Activated naive CD8-positive, alpha-beta T cell treated with anti-CD3 and anti-CD28 coated beads, Interleukin-2, amount 10 ng/mL, durations not matched to agents 7 days and 5 days (primary cell): Measurements from ENCODE around the gene FGFRL1. TPM values are rescaled to one million over a fixed set of nuclear protein-coding genes. Genes with fewer than 3 reads are reported as not detected.

Experiments
- ATAC-seq: fragments of 150-1000 bp; cut with Tn5 transposase; one replicate; pipeline ENCODE4 v1.10.0; 2021; ENCODE audit warnings: low read depth, moderate library complexity
- POLR2A ChIA-PET: fragments of 350-600 bp; sonication (Branson Sonifier 250); formaldehyde crosslinking; loops from one replicate; lab custom pipeline; 2021; ENCODE audit warnings: antibody characterized with exemption; lab: Charles Lee
- DNase-seq: peaks from one replicate; pipeline ENCODE4 v3.0.0; 2021
- H3K27ac Mint-ChIP-seq: one replicate; pipeline ENCODE4 v1.8.0; 2022; ENCODE audit warnings: mild to moderate bottlenecking, mixed read lengths
- H3K27me3 Mint-ChIP-seq: one replicate; pipeline ENCODE4 v1.8.0; 2022; ENCODE audit warnings: mild to moderate bottlenecking, moderate library complexity, mixed read lengths
- H3K36me3 Mint-ChIP-seq: one replicate; pipeline ENCODE4 v1.8.0; 2021; ENCODE audit warnings: mild to moderate bottlenecking, mixed read lengths
- H3K4me1 Mint-ChIP-seq: one replicate; pipeline ENCODE4 v1.8.0; 2021; ENCODE audit warnings: mixed read lengths
- H3K4me3 Mint-ChIP-seq: one replicate; pipeline ENCODE4 v1.8.0; 2022; ENCODE audit warnings: mild to moderate bottlenecking, moderate library complexity, mixed read lengths
- H3K9me3 Mint-ChIP-seq: one replicate; pipeline ENCODE4 v1.8.0; 2021; ENCODE audit warnings: mixed read lengths
- total RNA-seq, 2 experiments: library from RNA; stranded (reverse); gene quantifications; one replicate each; pipeline ENCODE4 v1.2.3, GENCODE V29; 2021

Gene FGFRL1
- total RNA-seq, 2 experiments from 2014 or later = 15.5 to 19.1 TPM

DNA sequence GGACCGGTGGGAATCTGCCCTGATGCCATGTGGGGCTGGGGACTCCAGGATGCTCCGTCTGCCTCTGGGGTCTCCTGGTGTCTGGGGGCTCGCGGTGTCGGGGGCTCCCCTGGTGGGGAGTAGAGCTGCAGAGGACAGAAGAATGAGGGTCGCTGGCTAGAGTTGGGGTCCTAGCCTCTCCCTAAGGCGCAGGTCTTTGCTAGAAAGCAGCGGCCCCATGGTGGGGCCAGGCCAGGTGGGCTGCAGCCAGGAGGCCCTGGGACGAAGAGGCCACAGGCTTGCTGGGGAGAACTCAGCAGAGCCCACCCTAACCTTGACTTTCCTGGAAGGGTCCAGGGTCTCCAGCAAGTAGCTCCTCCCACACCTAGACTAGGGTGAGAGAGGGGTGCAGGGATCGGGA lies 21.4 kb downstream of the FGFRL1 start:
- POLR2A ChIA-PET = no interaction called here
- Mint-ChIP-seq H3K4me1 (no peaks in the 10 kb centered on the region), H3K4me3 (no peak overlapping the region), H3K36me3 (no peaks in the 10 kb centered on the region), H3K27ac (no peak overlapping the region), H3K27me3 (no peaks in the 10 kb centered on the region), H3K9me3 (no peaks in the 10 kb centered on the region)
- DNase-seq (no peak), ATAC-seq (no peak)

DNA sequence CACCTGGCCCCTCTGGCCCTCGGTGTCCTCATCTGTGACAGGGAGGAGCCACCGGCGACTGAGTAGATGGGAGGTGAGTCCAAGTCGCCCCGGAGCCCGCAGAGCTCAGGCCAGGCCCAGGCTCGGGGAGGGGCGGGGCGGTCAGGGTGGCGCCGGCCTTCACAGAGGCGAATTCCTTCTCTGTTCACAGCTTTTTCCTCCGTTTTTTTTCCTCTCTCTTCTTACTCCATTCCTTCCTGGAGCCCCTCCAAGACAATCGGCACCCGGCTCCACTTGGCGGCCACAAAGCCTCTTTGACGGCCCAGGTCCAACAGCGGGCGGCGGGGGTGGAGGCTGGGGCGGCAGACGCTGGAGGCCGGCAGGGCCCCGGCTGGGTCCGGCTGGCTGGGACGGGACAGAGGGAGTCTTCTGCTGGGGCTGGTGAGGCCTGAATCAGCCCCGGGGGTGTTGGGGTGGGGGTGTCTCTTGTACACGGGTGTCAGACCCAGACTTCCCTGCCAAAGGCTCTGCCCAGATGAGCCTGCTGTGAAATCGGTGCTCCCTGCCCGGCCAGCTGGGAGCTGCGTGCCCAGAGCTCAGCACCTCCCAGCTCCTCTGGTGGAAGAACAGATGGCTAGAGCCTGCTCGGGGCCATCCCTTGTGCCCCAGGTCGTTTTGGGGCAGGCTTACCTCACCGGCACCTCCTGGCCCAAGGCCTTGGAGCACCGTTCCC lies 22.6 kb downstream of the FGFRL1 start:
- Mint-ChIP-seq H3K4me1 (no peaks in the 10 kb centered on the region), H3K36me3 (no peaks in the 10 kb centered on the region), H3K4me3 (no peak overlapping the region), H3K9me3 (no peaks in the 10 kb centered on the region), H3K27me3 (no peaks in the 10 kb centered on the region), H3K27ac (no peak overlapping the region)
- ATAC-seq (no peak), DNase-seq (no peak)
- POLR2A ChIA-PET = no interaction called here

DNA sequence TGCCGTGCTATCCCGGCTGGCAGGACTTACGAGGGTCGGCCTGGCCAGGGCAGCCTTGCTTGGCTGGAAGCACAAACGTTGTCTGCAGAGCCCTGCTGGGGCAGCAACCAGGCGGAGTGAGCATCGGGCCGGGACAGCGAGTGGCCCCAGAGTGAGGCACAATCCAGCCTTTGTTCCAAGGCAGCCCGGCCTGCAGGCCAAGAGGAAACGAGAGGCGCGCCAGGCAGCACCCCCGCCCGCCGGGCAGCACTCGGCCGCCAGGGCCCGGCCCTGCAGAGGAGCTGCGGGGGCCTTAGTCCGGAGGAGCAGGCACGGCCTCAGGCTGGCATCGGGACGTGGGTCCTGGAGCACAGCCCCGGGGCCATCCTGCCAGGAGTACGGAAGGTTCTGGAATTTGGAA lies 24.1 kb downstream of the FGFRL1 start:
- POLR2A ChIA-PET = no interaction called here
- Mint-ChIP-seq H3K4me3 (no peak overlapping the region), H3K36me3 (no peaks in the 10 kb centered on the region), H3K27me3 (no peaks in the 10 kb centered on the region), H3K4me1 (no peaks in the 10 kb centered on the region), H3K9me3 (no peaks in the 10 kb centered on the region), H3K27ac (no peak overlapping the region)
- ATAC-seq = no peak
- DNase-seq = no peak

DNA sequence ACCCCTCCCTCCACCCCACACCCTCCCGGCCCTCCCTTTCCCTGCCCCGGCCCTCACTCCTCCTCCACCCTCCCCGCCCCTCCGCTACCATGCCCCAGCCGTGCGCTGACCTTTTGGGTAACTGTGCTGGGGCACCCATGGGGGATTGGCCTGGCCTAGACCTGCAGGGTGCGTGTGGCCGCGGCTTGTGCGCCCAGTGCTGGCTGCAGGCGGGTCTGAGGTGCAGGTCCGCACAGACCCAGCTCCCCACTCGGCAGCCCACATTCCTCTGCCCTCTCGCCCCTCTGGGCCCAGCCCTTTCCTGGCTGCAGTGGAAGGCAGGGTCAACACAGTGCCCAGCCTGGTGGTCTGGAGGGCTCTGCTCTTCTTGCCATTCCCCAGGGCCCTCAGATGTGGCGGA lies 24.7 kb downstream of the FGFRL1 start:
- H3K27me3 Mint-ChIP-seq = no peaks in the 10 kb centered on the region
- no peaks in the 10 kb centered on the region for H3K9me3 Mint-ChIP-seq
- H3K4me3 Mint-ChIP-seq = no peak overlapping the region
- ATAC-seq (no peak), DNase-seq (no peak)
- H3K4me1 Mint-ChIP-seq = no peaks in the 10 kb centered on the region
- no peak overlapping the region for H3K27ac Mint-ChIP-seq
- no peaks in the 10 kb centered on the region for H3K36me3 Mint-ChIP-seq
- POLR2A ChIA-PET = no interaction called here

DNA sequence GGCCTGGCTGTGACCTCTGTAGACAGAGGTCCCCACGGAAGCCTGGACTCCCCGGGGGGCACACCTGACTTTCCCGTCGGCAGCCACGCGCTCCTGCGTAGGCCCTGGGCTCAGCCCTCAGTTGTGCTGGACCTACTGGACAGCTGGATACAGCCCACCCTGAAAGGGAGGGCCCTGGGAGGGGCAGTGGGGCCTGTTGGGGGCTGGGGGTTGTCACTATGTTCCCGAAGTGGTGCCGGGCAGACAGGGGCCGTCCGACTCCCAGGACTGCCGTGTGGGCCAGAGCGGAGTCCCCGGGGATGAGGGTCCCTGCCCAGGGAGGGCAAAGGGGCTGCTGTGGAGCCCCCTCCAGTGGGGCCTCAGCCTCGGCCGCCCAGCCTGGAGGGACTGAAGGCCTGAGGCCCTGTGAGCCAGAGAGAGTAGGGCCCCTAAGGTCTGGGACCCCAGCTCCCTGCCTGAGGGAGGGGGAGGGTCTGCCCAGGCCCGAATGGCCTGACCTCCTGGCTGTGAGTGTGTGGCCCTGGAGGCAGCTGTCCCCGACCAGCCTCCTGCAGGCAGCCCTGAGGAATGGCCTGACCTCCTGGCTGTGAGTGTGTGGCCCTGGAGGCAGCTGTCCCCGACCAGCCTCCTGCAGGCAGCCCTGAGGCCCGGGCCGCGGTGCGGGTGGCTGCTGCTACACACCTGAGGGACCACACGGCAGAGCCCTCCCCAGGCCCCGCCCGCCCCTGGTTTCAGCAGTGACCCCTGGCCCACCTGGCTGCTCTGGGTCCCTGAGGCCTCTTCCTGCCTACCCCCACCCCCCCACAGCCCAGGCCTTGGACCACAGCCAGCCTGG lies 25.8 kb downstream of the FGFRL1 start:
- Mint-ChIP-seq H3K27ac (no peak overlapping the region), H3K4me1 (no peaks in the 10 kb centered on the region), H3K27me3 (no peaks in the 10 kb centered on the region), H3K9me3 (no peaks in the 10 kb centered on the region), H3K36me3 (no peaks in the 10 kb centered on the region), H3K4me3 (no peak overlapping the region)
- POLR2A ChIA-PET = no interaction called here
- no peak for DNase-seq
- ATAC-seq = no peak

DNA sequence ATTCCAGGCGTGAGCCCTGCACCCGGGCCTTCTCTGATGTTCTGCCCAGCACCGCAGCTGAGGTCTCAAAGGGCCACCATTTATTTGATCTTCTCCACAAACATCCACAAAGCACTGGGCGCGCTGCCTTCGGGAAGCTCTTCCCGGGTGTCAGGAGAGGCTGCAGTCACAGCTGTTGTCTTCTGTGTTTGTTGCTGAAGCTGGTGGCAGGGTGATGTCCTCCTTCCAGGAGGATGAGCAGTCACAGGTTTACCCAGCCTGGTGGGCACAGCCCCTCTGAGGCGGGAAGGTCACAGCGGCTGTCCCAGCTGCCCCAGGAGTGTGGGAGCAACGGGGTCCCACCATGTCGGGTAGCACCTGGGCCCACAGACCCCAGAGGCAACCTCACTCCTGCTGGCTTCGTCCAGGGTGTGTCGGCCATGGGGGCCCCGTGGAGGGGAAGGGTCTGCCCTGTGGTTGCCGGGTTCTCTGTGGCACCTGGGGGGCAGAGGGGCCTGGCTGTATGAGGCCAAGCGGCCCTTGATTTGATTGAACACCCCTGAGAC lies 27.6 kb downstream of the FGFRL1 start:
- H3K4me3 Mint-ChIP-seq = no peak overlapping the region
- no peak for ATAC-seq
- H3K27ac Mint-ChIP-seq = no peak overlapping the region
- peaks cover 2% of the 10 kb centered on the region for H3K27me3 Mint-ChIP-seq
- H3K36me3 Mint-ChIP-seq = no peaks in the 10 kb centered on the region
- POLR2A ChIA-PET = no interaction called here
- H3K9me3 Mint-ChIP-seq = no peaks in the 10 kb centered on the region
- no peak for DNase-seq
- no peaks in the 10 kb centered on the region for H3K4me1 Mint-ChIP-seq

DNA sequence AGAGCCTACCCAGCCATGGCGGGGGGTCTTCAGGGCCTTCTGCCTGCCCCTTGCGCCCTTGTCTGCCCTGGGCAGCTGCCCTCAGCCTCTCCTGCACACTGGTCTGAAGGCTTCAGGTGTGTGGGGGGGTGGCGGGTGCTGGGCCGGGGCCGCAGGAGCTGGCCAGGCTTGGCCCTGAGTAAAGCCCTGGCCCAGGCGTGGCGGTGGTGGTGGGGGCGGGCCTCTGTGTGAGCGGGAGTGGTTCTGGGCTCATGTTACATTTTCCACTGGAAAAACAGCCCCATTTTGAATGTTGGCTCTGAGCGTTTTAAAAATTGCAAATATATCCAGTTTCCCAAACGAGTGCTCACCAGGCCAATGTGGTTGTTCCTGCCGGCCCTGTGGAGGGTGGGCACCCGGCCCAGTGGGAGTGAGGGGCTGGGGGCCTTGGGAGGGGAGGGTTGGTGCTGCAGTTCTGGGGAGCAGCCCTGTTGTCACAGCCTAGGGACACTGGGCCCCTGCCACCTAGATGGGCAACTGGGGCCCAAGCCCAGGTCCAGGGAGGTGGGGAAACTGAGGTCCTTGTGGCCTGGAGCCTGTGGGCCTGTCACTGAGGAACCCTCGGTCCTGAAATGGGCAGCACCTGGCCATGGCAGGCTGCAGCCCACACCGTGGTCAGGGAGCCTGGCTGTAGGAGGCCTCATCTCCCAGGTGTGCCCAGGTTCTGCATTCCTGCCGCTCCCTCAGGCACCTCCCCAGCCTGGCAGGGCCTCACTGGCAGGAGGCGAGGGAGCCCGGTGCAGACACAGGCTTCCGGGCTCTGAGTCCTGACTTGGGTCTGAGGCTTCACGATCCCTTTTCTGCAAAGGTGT lies 28.3 kb downstream of the FGFRL1 start:
- Mint-ChIP-seq H3K36me3 (no peaks in the 10 kb centered on the region), H3K9me3 (no peaks in the 10 kb centered on the region), H3K4me1 (no peaks in the 10 kb centered on the region), H3K27ac (no peak overlapping the region), H3K4me3 (no peak overlapping the region), H3K27me3 (peaks cover 4% of the 10 kb centered on the region)
- POLR2A ChIA-PET = no interaction called here
- ATAC-seq (no peak), DNase-seq (no peak)

DNA sequence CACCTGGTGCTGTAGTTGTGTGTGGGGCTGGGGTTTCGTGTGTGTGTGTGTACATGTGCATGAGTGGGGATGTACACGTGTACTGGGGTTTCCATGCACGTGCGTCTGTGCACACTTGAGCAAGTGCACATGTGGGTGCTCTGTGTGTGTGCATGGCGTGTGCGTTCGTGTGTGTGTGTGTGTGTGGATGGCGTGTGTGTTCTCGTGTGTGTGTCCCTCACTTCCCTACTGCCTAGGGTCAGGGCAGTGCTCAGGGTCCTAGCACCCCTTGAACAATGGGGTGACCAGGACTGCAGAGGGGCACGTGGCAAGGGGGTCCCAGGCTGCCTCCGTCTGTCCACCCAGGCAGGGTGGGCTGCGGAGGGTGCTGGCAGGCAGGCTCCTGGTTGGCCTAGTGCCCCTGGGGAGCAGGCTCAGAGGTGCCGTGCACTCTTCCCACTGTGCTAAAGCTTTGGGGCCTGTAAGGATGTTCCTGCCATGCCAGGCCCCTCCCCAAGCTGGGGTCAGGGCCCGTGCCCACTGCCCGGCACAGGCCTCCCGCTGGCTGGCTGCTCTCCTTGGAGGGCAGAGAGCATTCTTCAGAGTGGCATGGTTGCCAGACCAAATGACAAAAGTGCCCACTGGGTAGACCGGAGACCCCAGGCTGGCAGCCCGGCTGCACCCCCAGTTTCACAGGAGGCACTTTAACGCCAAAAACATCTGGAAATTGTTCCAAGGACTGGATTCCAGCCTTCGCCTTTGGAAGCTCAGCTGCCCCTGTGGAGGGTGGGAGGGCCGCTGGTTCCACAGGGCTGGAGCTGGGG lies 29.1 kb downstream of the FGFRL1 start:
- Mint-ChIP-seq H3K27ac (no peak overlapping the region), H3K9me3 (no peaks in the 10 kb centered on the region), H3K27me3 (peaks cover 4% of the 10 kb centered on the region), H3K36me3 (no peaks in the 10 kb centered on the region), H3K4me1 (no peaks in the 10 kb centered on the region), H3K4me3 (no peak overlapping the region)
- POLR2A ChIA-PET = no interaction called here
- DNase-seq (no peak), ATAC-seq (no peak)

DNA sequence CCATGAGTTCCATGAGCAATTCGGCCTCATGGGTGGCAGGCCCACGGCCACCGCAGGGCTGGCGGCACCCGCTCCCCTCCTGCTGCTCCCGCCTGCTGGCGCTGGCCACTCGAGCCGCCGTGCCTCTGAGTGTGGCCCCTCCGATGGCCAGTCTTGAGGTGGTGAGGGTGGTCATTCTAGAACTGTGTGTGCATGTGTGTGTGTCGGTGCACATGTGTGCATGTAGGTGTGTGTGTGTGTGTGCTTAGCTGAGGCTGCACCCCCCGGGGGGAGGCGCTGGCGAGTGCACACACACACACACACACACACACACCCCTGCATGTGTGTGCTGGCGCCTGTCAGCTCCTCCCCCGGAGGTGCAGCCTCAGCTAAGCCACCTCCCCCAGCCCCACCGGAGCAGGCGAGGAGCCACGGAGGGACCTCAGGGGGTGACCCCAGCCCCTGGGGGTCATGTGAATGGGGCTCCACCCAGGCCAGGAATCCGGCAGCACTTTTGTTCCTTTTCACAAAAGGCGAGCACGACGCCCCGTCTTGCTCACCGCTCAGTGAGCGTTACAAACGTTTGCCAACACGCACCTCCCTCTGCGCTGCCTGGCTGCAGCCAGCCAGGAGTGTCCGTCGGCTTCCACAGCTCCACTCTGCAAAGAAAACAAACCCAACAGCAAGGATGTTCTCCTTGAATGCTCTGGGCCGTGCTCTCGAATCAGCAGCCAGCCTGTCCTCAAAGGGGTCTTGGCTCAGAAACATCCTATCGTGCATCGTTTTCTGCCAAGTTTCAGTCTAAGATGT lies 29.9 kb downstream of the FGFRL1 start:
- POLR2A ChIA-PET = no interaction called here
- H3K36me3 Mint-ChIP-seq = no peaks in the 10 kb centered on the region
- no peaks in the 10 kb centered on the region for H3K9me3 Mint-ChIP-seq
- H3K4me3 Mint-ChIP-seq = no peak overlapping the region
- H3K27me3 Mint-ChIP-seq = peaks cover 4% of the 10 kb centered on the region
- ATAC-seq = no peak
- H3K27ac Mint-ChIP-seq = no peak overlapping the region
- no peaks in the 10 kb centered on the region for H3K4me1 Mint-ChIP-seq
- DNase-seq = no peak

DNA sequence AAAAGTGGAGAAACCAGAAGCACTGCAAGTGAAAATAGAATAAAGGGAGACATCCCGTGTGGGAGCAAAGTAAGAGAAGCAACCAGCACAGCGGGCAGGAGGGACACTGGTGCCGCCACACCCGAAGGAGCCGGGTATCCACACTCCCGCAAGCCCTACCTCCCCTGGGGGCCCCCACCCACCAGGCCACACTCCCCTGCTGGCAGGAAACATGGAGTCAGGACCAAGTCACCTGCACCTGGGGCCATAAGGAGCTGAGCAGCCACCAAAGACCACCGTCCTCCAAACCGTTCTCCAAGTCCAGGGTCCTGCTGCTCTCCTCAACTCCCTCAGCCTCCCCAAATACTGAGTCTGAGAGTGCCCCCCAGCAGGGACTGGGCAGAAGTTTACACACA lies 30.5 kb downstream of the FGFRL1 start:
- H3K9me3 Mint-ChIP-seq = no peaks in the 10 kb centered on the region
- DNase-seq = no peak
- H3K36me3 Mint-ChIP-seq = peaks cover 2% of the 10 kb centered on the region
- H3K27me3 Mint-ChIP-seq = peaks cover 7% of the 10 kb centered on the region
- ATAC-seq = no peak
- H3K27ac Mint-ChIP-seq = no peak overlapping the region
- POLR2A ChIA-PET = no interaction called here
- no peak overlapping the region for H3K4me3 Mint-ChIP-seq
- H3K4me1 Mint-ChIP-seq = peaks cover 2% of the 10 kb centered on the region

DNA sequence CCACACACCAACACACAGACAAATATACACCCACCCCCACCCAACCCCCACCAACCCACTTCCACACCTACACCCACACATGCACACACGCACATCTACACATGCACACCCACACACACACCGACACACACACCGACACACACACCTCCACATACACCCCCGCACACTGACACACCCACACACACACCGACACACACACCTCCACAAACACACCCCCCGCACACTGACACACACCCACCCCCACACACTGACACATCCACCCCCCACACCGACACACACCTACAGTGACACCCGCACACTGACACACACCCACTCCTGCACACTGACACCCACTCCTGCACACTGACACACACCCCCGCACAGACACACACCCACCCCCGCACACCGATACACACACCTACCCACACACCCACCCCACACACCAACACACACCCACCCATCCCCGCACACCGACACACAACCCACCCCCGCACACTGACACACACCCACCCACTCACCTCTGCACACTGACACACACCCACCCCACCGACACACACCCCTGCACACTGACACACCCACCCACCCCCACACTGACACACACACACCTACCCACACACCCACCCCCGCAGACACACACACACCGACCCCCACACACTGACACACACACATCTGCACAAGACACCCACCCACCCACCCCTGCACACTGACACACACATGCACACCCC lies 31.1 kb downstream of the FGFRL1 start:
- DNase-seq = no peak
- Mint-ChIP-seq H3K36me3 (peaks cover 2% of the 10 kb centered on the region), H3K9me3 (no peaks in the 10 kb centered on the region), H3K27ac (no peak overlapping the region), H3K4me1 (peaks cover 2% of the 10 kb centered on the region), H3K4me3 (no peak overlapping the region), H3K27me3 (peaks cover 10% of the 10 kb centered on the region)
- POLR2A ChIA-PET = no interaction called here
- ATAC-seq = no peak

DNA sequence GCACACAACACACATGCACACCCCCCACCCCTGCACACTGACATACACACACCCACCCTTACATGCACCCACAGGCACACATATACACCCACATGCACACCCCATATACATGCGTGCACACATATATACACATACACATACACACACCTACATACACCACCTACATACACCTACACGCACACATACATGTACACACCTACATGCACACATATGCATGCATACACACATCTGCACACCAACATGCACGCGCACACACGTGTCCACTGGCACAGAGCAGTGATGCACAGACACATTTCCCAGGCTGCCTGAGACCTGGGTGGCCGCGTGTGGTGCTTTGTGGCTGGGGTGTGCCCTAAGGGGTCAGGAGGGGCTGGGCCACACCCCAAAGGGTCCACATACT lies 31.7 kb downstream of the FGFRL1 start:
- Mint-ChIP-seq H3K4me1 (peaks cover 2% of the 10 kb centered on the region), H3K36me3 (peaks cover 2% of the 10 kb centered on the region), H3K9me3 (no peaks in the 10 kb centered on the region), H3K27ac (no peak overlapping the region), H3K4me3 (no peak overlapping the region), H3K27me3 (peaks cover 14% of the 10 kb centered on the region)
- no peak for ATAC-seq
- no peak for DNase-seq
- POLR2A ChIA-PET = no interaction called here
